Neuronal stem cell (in vitro differentiated cells): Measurements from ENCODE around the gene PRDM10.
"Not testable (repeated sequence)": the region's sequence is repeated elsewhere in the genome, so short reads cannot be mapped to it uniquely, and the experiment has no call there.

Source experiments
- DNase-seq: peaks from one replicate; pipeline ENCODE4 v3.0.0-alpha.2; 2013; ENCODE audit warnings: low spot score
- H2AFZ ChIP-seq: one replicate; pipeline ENCODE4 v1.6.1; 2013; ENCODE audit warnings: mild to moderate bottlenecking, low read length, inconsistent platforms
- H2AK5ac ChIP-seq: 2 replicates; pipeline ENCODE4 v1.6.1; 2013; ENCODE audit warnings: low read depth, mild to moderate bottlenecking, inconsistent platforms, low read length, moderate library complexity, mixed read lengths
- H2BK120ac ChIP-seq: 2 replicates; pipeline ENCODE4 v1.6.1; 2013; ENCODE audit warnings: low read depth, mild to moderate bottlenecking, inconsistent platforms, low read length, moderate library complexity, mixed read lengths
- H2BK12ac ChIP-seq: one replicate; pipeline ENCODE4 v1.6.1; 2013; ENCODE audit warnings: low read length, inconsistent platforms
- H2BK15ac ChIP-seq: 2 replicates; pipeline ENCODE4 v1.6.1; 2013; ENCODE audit warnings: mild to moderate bottlenecking, low read length, inconsistent platforms, mixed read lengths
- H2BK5ac ChIP-seq: one replicate; pipeline ENCODE4 v1.6.1; 2013; ENCODE audit warnings: inconsistent platforms, mild to moderate bottlenecking, low read length, moderate library complexity
- H3K14ac ChIP-seq: one replicate; pipeline ENCODE4 v1.6.1; 2013; ENCODE audit warnings: low read length, inconsistent platforms
- H3K18ac ChIP-seq: 2 replicates; pipeline ENCODE4 v1.6.1; 2013; ENCODE audit warnings: low read length, inconsistent platforms
- H3K23ac ChIP-seq: 2 replicates; pipeline ENCODE4 v1.6.1; 2013; ENCODE audit warnings: low read depth, mild to moderate bottlenecking, mixed read lengths, low read length, inconsistent platforms; ENCODE audit not compliant: poor library complexity
- H3K27ac ChIP-seq: replicated peaks from 3 replicates; pipeline ENCODE4 v1.5.1; 2013; ENCODE audit warnings: low read length, inconsistent platforms
- H3K27me3 ChIP-seq, 3 experiments: 2 replicates each; pipeline ENCODE4 v1.6.1; 2013; ENCODE audit warnings: low read length in 3 of 3, mild to moderate bottlenecking in 2 of 3, inconsistent platforms in 1 of 3, low read depth in 1 of 3, mixed read lengths in 1 of 3, moderate library complexity in 1 of 3; ENCODE audit not compliant: control insufficient read depth in 3 of 3, insufficient read depth in 3 of 3
- H3K36me3 ChIP-seq, 2 donors: replicated peaks in 1 of 2; 2 replicates each; pipeline ENCODE4 v1.6.1; 2013; ENCODE audit warnings: low read length in 2 of 2; ENCODE audit not compliant: control insufficient read depth in 2 of 2, insufficient read depth in 2 of 2
- H3K4ac ChIP-seq: 2 replicates; pipeline ENCODE4 v1.6.1; 2013; ENCODE audit warnings: inconsistent platforms, mild to moderate bottlenecking, low read length, moderate library complexity
- H3K4me1 ChIP-seq, 2 donors: 1 replicate in 1 of 2; 2 replicates in 1 of 2; pipeline ENCODE4 v1.6.1; 2013; ENCODE audit warnings: low read length in 2 of 2, low read depth in 1 of 2; ENCODE audit not compliant: control insufficient read depth in 2 of 2, insufficient read depth in 1 of 2
- H3K4me2 ChIP-seq: one replicate; pipeline ENCODE4 v1.6.1; 2013; ENCODE audit warnings: mild to moderate bottlenecking, low read length, inconsistent platforms; ENCODE audit not compliant: insufficient read depth, poor library complexity, severe bottlenecking
- H3K4me3 ChIP-seq, 2 donors: 2 replicates each; pipeline ENCODE4 v1.5.1; 2013; ENCODE audit warnings: low read length in 2 of 2, mild to moderate bottlenecking in 2 of 2, inconsistent platforms in 1 of 2, moderate library complexity in 1 of 2
- H3K79me1 ChIP-seq: one replicate; pipeline ENCODE4 v1.6.1; 2013; ENCODE audit warnings: low read depth, mild to moderate bottlenecking, inconsistent platforms, low read length, moderate library complexity
- H3K9ac ChIP-seq: one replicate; pipeline ENCODE4 v1.6.1; 2013; ENCODE audit warnings: mild to moderate bottlenecking, low read depth, low read length, inconsistent platforms; ENCODE audit not compliant: poor library complexity
- H3K9me3 ChIP-seq, 2 donors: replicated peaks in 1 of 2; 2 replicates each; pipeline versions ENCODE3 to v1.6.1; 2013; ENCODE audit warnings: low read length in 2 of 2, mild to moderate bottlenecking in 2 of 2, inconsistent platforms in 1 of 2, low read depth in 1 of 2, mixed read lengths in 1 of 2, moderate library complexity in 1 of 2; ENCODE audit not compliant: control insufficient read depth in 2 of 2, insufficient read depth in 1 of 2
- H4K8ac ChIP-seq: one replicate; pipeline ENCODE4 v1.6.1; 2013; ENCODE audit warnings: low read depth, mild to moderate bottlenecking, inconsistent platforms, low read length, moderate library complexity
- H4K91ac ChIP-seq: one replicate; pipeline ENCODE4 v1.6.1; 2013; ENCODE audit warnings: low read length, low read depth, mild to moderate bottlenecking, inconsistent platforms; ENCODE audit not compliant: poor library complexity
- WGBS, 2 donors: extraction: QIAGEN DNeasy Blood & Tissue Kit; methylation state at CpG; one replicate each; pipeline ENCODE4 v1.1.7; 2013; ENCODE audit warnings: missing lambda C conversion rate in 2 of 2, mixed read lengths in 1 of 2; ENCODE audit not compliant: insufficient read length in 2 of 2, insufficient replicate concordance in 1 of 2; ENCODE audit errors: extremely low coverage in 2 of 2; 5-methylcytosine and 5-hydroxymethylcytosine counted together

PRDM10 gene

GRCh38 chr11:129959687-129960086 is 42.9 kb downstream of the PRDM10 start:
- Histone ChIP-seq H3K23ac (no peak overlapping the region), H2BK120ac (no peak overlapping the region), H3K36me3 (peaks cover 9 to 34% of the 10 kb centered on the region in 2 donors), H2BK5ac (no peak overlapping the region), H2AFZ (no peak overlapping the region), H3K4ac (no peak overlapping the region), H2BK12ac (no peak overlapping the region), H4K8ac (no peak overlapping the region), H3K4me3 (no peak overlapping the region), H3K27me3 (no peaks in the 10 kb centered on the region), H3K9me3 (no peaks in the 10 kb centered on the region), H3K4me2 (no peak overlapping the region), H3K79me1 (no peaks in the 10 kb centered on the region), H2BK15ac (no peak overlapping the region), H3K4me1 (no peaks in the 10 kb centered on the region), H3K27ac (no peak overlapping the region), H3K14ac (no peak overlapping the region), H3K9ac (no peak overlapping the region), H4K91ac (no peak overlapping the region), H2AK5ac (no peak overlapping the region), H3K18ac (no peak overlapping the region)
- no CpG with 5 or more reads among the region's 3 CpGs for WGBS, 2 donors
- DNase-seq = no peak

GRCh38 chr11:129955282-129955681 is 47.4 kb downstream of the PRDM10 start:
- Histone ChIP-seq H3K4ac (no peak overlapping the region), H3K36me3 (peaks cover 9 to 33% of the 10 kb centered on the region in 2 donors), H2AK5ac (no peak overlapping the region), H3K27me3 (no peaks in the 10 kb centered on the region), H3K27ac (no peak overlapping the region), H3K4me2 (no peak overlapping the region), H3K18ac (no peak overlapping the region), H2AFZ (no peak overlapping the region), H2BK15ac (no peak overlapping the region), H3K9me3 (no peaks in the 10 kb centered on the region), H3K23ac (no peak overlapping the region), H3K9ac (no peak overlapping the region), H2BK120ac (no peak overlapping the region), H4K91ac (no peak overlapping the region), H2BK5ac (no peak overlapping the region), H4K8ac (no peak overlapping the region), H3K4me1 (peaks cover 1 to 3% of the 10 kb centered on the region in 2 donors), H3K4me3 (no peak overlapping the region), H2BK12ac (no peak overlapping the region), H3K14ac (no peak overlapping the region), H3K79me1 (no peaks in the 10 kb centered on the region)
- WGBS, 2 donors = no CpG with 5 or more reads among the region's 4 CpGs
- no peak for DNase-seq

GRCh38 chr11:129954703-129955102 is 47.9 kb downstream of the PRDM10 start:
- H3K14ac ChIP-seq, H2BK12ac ChIP-seq, H4K8ac ChIP-seq, H3K27me3 ChIP-seq, H3K4me1 ChIP-seq, H3K9ac ChIP-seq, H2BK15ac ChIP-seq, H2AFZ ChIP-seq, H2BK5ac ChIP-seq, H3K9me3 ChIP-seq, H3K4me3 ChIP-seq, DNase-seq, H3K23ac ChIP-seq, H3K18ac ChIP-seq, H3K4me2 ChIP-seq, H3K79me1 ChIP-seq, H3K27ac ChIP-seq, H3K4ac ChIP-seq, H2AK5ac ChIP-seq, H2BK120ac ChIP-seq, H4K91ac ChIP-seq: not testable (repeated sequence)
- peaks cover 9 to 30% of the 10 kb centered on the region in 2 donors for H3K36me3 ChIP-seq
- WGBS, 2 donors = no CpG with 5 or more reads among the region's 1 CpG

GRCh38 chr11:129951866-129952262 is 50.8 kb downstream of the PRDM10 start:
- no peaks in the 10 kb centered on the region for H3K27me3 ChIP-seq
- no peak overlapping the region for H3K9ac ChIP-seq
- H2BK12ac ChIP-seq = no peak overlapping the region
- H3K14ac ChIP-seq = no peak overlapping the region
- no peaks in the 10 kb centered on the region for H3K79me1 ChIP-seq
- no peak overlapping the region for H3K4me3 ChIP-seq
- H2AFZ ChIP-seq = no peak overlapping the region
- no peak overlapping the region for H3K27ac ChIP-seq
- peaks cover 3 to 21% of the 10 kb centered on the region in 2 donors for H3K36me3 ChIP-seq
- H3K9me3 ChIP-seq = no peaks in the 10 kb centered on the region
- no peak overlapping the region for H3K4me2 ChIP-seq
- no peak overlapping the region for H4K91ac ChIP-seq
- H2BK5ac ChIP-seq = no peak overlapping the region
- H3K4me1 ChIP-seq = peaks cover 1 to 5% of the 10 kb centered on the region in 2 donors
- no peak for DNase-seq
- H4K8ac ChIP-seq = no peak overlapping the region
- H2BK15ac ChIP-seq = no peak overlapping the region
- no CpG with 5 or more reads among the region's 1 CpG for WGBS, 2 donors
- H2BK120ac ChIP-seq = no peak overlapping the region
- no peak overlapping the region for H3K4ac ChIP-seq
- no peak overlapping the region for H3K18ac ChIP-seq
- H2AK5ac ChIP-seq = no peak overlapping the region
- H3K23ac ChIP-seq = no peak overlapping the region
